Transverse colon (tissue), 4 donors: Measurements from ENCODE around the gene ATAD3C. TPM values are rescaled to one million over a fixed set of nuclear protein-coding genes. Genes with fewer than 3 reads are reported as not detected.
"Not testable (repeated sequence)": the region's sequence is repeated elsewhere in the genome, so short reads cannot be mapped to it uniquely, and the experiment has no call there.

ENCODE experiments used
- DNase-seq: peaks from one replicate; pipeline ENCODE4 v3.0.0-alpha.2; 2019
- H3K27ac ChIP-seq, 4 donors: fragments of 200-600 bp; sonication (generic); 2 replicates each; pipeline ENCODE4 v1.5.1; 2016 to 2018; ENCODE audit warnings: inconsistent platforms in 4 of 4
- H3K27me3 ChIP-seq: fragments of 200-600 bp; sonication (generic); 2 replicates; pipeline ENCODE4 v1.5.1; 2017; ENCODE audit warnings: inconsistent platforms
- H3K36me3 ChIP-seq, 4 donors: fragments of 200-600 bp; sonication (generic); 2 replicates each; pipeline ENCODE4 v1.5.1; 2017 to 2019; ENCODE audit warnings: inconsistent platforms in 4 of 4
- H3K4me1 ChIP-seq, 4 donors: fragments of 200-600 bp; sonication (generic); 2 replicates each; pipeline ENCODE4 v1.5.1; 2017 to 2020; ENCODE audit warnings: inconsistent platforms in 4 of 4
- H3K4me3 ChIP-seq, 4 donors: fragments of 200-600 bp; sonication (generic); 1 replicate in 1 of 4; 2 replicates in 3 of 4; pipeline versions ENCODE4 v1.5.1 to v1.6.1; 2017 to 2019; ENCODE audit warnings: inconsistent platforms in 4 of 4
- H3K9me3 ChIP-seq, 2 donors: fragments of 200-600 bp; sonication (generic); 2 replicates each; pipeline ENCODE4 v1.5.1; 2017 to 2019; ENCODE audit warnings: inconsistent platforms in 2 of 2
- EP300 ChIP-seq: sonication (generic); formaldehyde crosslinking; IDR thresholded peaks from one replicate; pipeline ENCODE4 v1.6.1; 2017; ENCODE audit warnings: antibody characterized with exemption, low read depth
- POLR2A ChIP-seq: fragments of 450-650 bp; IDR thresholded peaks from one replicate; pipeline ENCODE4 v1.6.1; 2016; ENCODE audit warnings: antibody characterized with exemption, mild to moderate bottlenecking, moderate library complexity
- POLR2AphosphoS5 ChIP-seq, 3 donors: sonication (generic); formaldehyde crosslinking; IDR thresholded peaks; one replicate each; pipeline ENCODE4 v1.6.1; 2016; ENCODE audit warnings: antibody characterized with exemption in 3 of 3
- WGBS, 2 donors: methylation state at CpG; one replicate each; pipeline ENCODE4 v1.1.5; 2018; ENCODE audit warnings: low coverage in 1 of 2; 5-methylcytosine and 5-hydroxymethylcytosine counted together
- in situ Hi-C, 4 donors: fragments of 200-750 bp; cut with MboI; loops; one replicate each; pipeline versions ENCODE4 v1.15.0 to v1.15.1; 2017; ENCODE audit warnings: low sequenced_read_pairs in 3 of 4, low pct_ligation_motif_present in 1 of 4, low pct_unique_long_range_greater_than_20kb in 1 of 4
- intact Hi-C: fragments of 100-400 bp; cut with DNase I; formaldehyde crosslinking; loops from one replicate; pipeline ENCODE4 v1.15.1; 2023; ENCODE audit warnings: low total_unique reads
- total RNA-seq, 4 donors: library from RNA; depleted of rRNA; stranded (reverse); fragments of >200 nt; gene quantifications; one replicate each; pipeline ENCODE4 v1.1.0, GENCODE V29; 2016
- TF ChIP-seq, protein P1 (sequence below), 5 experiments: fragments of 200-600 bp in 3 of 5; fragments of 450-650 bp in 2 of 5; sonication (generic) in 3 of 5; IDR thresholded peaks; 1 replicate in 2 of 5; 2 replicates in 3 of 5; pipeline ENCODE4 v1.5.1; 2016 to 2017; ENCODE audit warnings: antibody characterized with exemption in 5 of 5, inconsistent platforms in 3 of 5, mild to moderate bottlenecking in 2 of 5, moderate library complexity in 1 of 5

Gene ATAD3C
- total RNA-seq, 4 donors from 2014 or later: 0.75 to 1.3 (median 1.00) TPM; not detected in 1

DNA sequence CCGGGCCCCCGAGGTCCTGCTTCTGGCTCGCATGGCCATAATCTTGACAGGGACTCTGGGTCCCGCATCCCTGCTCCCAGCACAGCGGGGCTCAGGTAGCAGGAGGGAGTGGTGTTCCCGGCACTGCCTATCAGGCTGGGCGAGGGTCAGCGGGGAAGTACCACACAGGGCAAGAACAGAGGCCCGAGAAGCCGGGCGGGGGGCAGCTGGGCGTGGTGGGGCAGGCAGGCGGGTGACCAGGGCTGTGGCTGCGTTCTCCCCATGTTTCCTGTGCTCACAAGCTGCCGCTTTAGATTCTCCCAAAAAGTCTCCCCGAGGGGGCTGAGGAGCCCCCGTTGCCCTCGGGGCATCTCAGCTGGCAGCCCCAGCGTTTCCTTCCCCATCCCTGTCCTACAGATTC is 40.4 kb downstream of the ATAD3C start:
- no peaks in the 10 kb centered on the region for H3K27me3 ChIP-seq
- no peak for DNase-seq
- no peak overlapping the region for H3K4me3 ChIP-seq
- H3K36me3 ChIP-seq: peaks cover 0 to 58% (median 17%) of the 10 kb centered on the region in 4 donors
- intact Hi-C loops: no loop called here
- TF ChIP-seq EP300 (no peak), POLR2AphosphoS5 (IDR thresholded peaks at IDR 0.05) (no peak)
- TF ChIP-seq, protein P1, sequence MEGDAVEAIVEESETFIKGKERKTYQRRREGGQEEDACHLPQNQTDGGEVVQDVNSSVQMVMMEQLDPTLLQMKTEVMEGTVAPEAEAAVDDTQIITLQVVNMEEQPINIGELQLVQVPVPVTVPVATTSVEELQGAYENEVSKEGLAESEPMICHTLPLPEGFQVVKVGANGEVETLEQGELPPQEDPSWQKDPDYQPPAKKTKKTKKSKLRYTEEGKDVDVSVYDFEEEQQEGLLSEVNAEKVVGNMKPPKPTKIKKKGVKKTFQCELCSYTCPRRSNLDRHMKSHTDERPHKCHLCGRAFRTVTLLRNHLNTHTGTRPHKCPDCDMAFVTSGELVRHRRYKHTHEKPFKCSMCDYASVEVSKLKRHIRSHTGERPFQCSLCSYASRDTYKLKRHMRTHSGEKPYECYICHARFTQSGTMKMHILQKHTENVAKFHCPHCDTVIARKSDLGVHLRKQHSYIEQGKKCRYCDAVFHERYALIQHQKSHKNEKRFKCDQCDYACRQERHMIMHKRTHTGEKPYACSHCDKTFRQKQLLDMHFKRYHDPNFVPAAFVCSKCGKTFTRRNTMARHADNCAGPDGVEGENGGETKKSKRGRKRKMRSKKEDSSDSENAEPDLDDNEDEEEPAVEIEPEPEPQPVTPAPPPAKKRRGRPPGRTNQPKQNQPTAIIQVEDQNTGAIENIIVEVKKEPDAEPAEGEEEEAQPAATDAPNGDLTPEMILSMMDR (IDR thresholded peaks at IDR 0.05): no peak
- no peaks in the 10 kb centered on the region for H3K4me1 ChIP-seq
- peaks cover 0 to 8% of the 10 kb centered on the region in 2 donors for H3K9me3 ChIP-seq
- H3K27ac ChIP-seq: no peak overlapping the region
- 95% methylated on average over 19 of the region's 19 CpGs; no CpG with 5 or more reads in 1 of the 2 donors for WGBS, 2 donors
- in situ Hi-C loops: no loop called here

DNA sequence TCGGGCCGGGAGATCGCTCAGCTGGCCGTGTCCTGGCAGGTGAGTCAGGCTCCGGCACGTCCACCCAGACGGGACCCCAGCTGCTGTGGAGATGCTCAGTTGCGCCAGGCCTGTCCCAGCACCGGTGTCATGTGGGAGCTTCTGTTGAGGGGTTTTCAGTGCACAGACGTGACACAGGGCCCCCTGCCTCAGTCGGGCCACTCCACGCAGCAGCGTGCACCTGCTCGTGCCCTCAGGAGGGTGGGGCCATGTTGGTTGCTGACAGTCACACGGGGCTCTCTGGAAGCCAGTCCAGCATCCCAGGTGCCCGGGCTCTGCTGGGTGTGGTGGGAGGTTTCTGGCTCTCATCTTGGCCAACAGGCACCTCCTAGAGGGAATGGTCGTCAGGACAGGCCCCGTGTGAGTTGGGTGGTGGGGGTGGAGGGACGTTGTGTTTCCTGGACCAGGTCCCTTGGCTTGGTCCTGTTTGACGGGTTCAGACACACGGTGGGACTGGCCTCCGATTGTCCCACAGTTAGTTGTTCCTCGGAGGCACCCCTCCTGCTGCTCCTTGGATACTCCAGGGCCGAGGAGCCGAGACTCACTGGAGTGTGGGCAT is 41.2 kb downstream of the ATAD3C start:
- intact Hi-C loops: no loop called here
- H3K27ac ChIP-seq: no peak overlapping the region
- in situ Hi-C loops: no loop called here
- TF ChIP-seq POLR2AphosphoS5 (IDR thresholded peaks at IDR 0.05) (no peak), POLR2A (no peak)
- TF ChIP-seq, protein P1 (IDR thresholded peaks at IDR 0.05): no peak
- 94% methylated on average over 16 of the region's 25 CpGs; no CpG with 5 or more reads in 1 of the 2 donors for WGBS, 2 donors
- no peaks in the 10 kb centered on the region for H3K27me3 ChIP-seq
- peaks cover 0 to 58% (median 17%) of the 10 kb centered on the region in 4 donors for H3K36me3 ChIP-seq
- H3K9me3 ChIP-seq: peaks cover 0 to 8% of the 10 kb centered on the region in 2 donors
- no peak overlapping the region for H3K4me3 ChIP-seq
- H3K4me1 ChIP-seq: no peaks in the 10 kb centered on the region
- no peak for DNase-seq

DNA sequence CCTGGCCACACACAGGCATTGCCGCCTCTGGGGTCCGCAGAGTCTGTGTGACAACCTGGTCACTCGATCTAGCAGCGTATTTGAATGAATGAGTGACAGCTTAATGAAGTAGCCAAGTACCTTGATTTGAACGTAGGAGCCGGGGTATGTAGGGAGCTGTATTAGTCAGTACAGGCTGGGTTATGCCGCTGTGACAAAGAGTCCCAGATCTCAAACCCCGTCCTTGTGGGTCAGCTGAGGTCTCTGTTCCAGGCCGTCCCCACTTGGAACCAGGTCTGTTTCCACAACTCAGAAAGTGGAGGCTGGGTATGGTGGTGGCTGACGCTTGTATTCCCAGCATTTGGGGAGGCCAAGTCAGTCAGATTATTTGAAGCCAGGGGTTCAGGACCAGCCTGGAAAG is 42.1 kb downstream of the ATAD3C start:
- no peak for TF ChIP-seq POLR2A
- no peak for DNase-seq
- intact Hi-C loops: no loop called here
- Histone ChIP-seq H3K36me3 (peaks cover 0 to 55% (median 17%) of the 10 kb centered on the region in 4 donors), H3K4me1 (no peaks in the 10 kb centered on the region), H3K4me3 (no peak overlapping the region), H3K9me3 (peaks cover 0 to 8% of the 10 kb centered on the region in 2 donors), H3K27ac (no peak overlapping the region), H3K27me3 (no peaks in the 10 kb centered on the region)
- in situ Hi-C loops: no loop called here
- WGBS, 2 donors: 95% methylated on average over 10 of the region's 10 CpGs; no CpG with 5 or more reads in 1 of the 2 donors

DNA sequence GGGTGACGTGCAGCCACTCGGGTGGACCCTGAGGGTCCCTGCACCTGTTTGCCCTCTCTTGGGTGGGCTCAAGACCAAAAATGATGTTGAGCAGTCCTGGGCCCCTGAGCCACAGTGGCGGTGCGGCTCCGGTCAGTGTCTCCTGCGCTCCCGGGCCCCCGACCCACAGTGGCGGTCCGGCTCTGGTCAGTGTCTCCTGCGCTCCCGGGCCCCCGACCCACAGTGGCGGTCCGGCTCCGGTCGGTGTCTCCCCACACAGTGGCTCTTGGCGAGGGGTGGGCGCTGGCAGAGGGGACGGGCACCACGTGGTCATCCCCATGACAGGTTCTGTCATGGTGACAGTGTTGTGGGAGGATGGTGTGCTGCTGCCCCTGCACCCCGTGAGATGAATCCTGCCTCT is 44.8 kb downstream of the ATAD3C start:
- peaks cover 0 to 39% (median 13%) of the 10 kb centered on the region in 4 donors for H3K36me3 ChIP-seq
- H3K9me3 ChIP-seq, in situ Hi-C loops, intact Hi-C loops, H3K27ac ChIP-seq, H3K27me3 ChIP-seq, H3K4me3 ChIP-seq, H3K4me1 ChIP-seq, DNase-seq: not testable (repeated sequence)
- 95% methylated on average over 22 of the region's 22 CpGs; no CpG with 5 or more reads in 1 of the 2 donors for WGBS, 2 donors

DNA sequence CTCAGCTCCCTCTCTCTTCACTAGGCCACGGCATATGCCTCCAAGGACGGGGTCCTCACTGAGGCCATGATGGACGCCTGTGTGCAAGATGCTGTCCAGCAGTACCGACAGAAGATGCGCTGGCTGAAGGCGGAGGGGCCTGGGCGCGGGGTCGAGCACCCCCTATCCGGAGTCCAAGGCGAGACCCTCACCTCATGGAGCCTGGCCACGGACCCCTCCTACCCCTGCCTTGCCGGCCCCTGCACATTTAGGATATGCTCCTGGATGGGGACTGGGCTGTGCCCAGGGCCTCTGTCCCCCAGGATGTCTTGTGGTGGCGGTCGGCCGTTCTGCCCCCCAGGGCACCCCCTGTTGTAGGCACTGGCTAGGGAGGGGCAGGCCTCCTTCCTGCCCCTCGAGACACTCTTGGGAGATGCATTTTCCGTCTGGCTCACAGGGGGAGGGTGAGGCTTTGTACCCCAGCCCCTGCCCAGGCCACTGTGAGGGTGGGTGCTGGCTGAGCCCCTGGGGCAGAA is 46.0 kb downstream of the ATAD3C start:
- H3K4me3 ChIP-seq, H3K27ac ChIP-seq, DNase-seq, intact Hi-C loops, H3K9me3 ChIP-seq, in situ Hi-C loops, H3K4me1 ChIP-seq, H3K27me3 ChIP-seq: not testable (repeated sequence)
- WGBS, 2 donors: 96% methylated on average over 13 of the region's 18 CpGs; no CpG with 5 or more reads in 1 of the 2 donors
- H3K36me3 ChIP-seq: peaks cover 0 to 27% (median 8%) of the 10 kb centered on the region in 4 donors
